ENCODE results near the gene FGD1. TPM values are rescaled to one million over a fixed set of nuclear protein-coding genes. Genes with fewer than 3 reads are reported as not detected.

The FGD1 gene
- total RNA-seq, 3 donors from 2014 or later = 2.6 to 3.7 (median 3.3) TPM

- H3K4me3 ChIP-seq = no peak overlapping the region
- intact Hi-C loops (cut with DNase I; ENCODE audit: low total_unique reads) = no loop called here
- H3K27me3 ChIP-seq = peaks cover 0 to 28% of the 10 kb centered on the region in 2 donors
- no peak overlapping the region for H3K27ac ChIP-seq
- no peaks in the 10 kb centered on the region for H3K9me3 ChIP-seq
- no peak for TF ChIP-seq CTCF (IDR thresholded peaks at IDR 0.05)
- no peak for TF ChIP-seq POLR2AphosphoS5 (IDR thresholded peaks at IDR 0.05)
- TF ChIP-seq POLR2A (IDR thresholded peaks at IDR 0.05) = no peak
- no peaks in the 10 kb centered on the region for H3K36me3 ChIP-seq
- DNase-seq (ENCODE audit: low spot score in 2 of 2) = no peak
- no peaks in the 10 kb centered on the region for H3K4me1 ChIP-seq
Measured at GRCh38 chrX:54415534-54416350, 80.3 kb downstream of the FGD1 start.

- TF ChIP-seq CTCF (IDR thresholded peaks at IDR 0.05) = no peak
- no peak for TF ChIP-seq POLR2A (IDR thresholded peaks at IDR 0.05)
- no peak for TF ChIP-seq POLR2AphosphoS5 (IDR thresholded peaks at IDR 0.05)
- intact Hi-C loops (cut with DNase I; ENCODE audit: low total_unique reads) = no loop called here
- Histone ChIP-seq H3K27me3 (peaks cover 0 to 28% of the 10 kb centered on the region in 2 donors), H3K4me3 (no peak overlapping the region), H3K36me3 (no peaks in the 10 kb centered on the region), H3K9me3 (no peaks in the 10 kb centered on the region), H3K4me1 (no peaks in the 10 kb centered on the region), H3K27ac (no peak overlapping the region)
- DNase-seq (ENCODE audit: low spot score in 2 of 2) = no peak
Measured at GRCh38 chrX:54413753-54414152, 82.3 kb downstream of the FGD1 start.

- Histone ChIP-seq H3K36me3 (no peaks in the 10 kb centered on the region), H3K4me3 (no peak overlapping the region), H3K4me1 (no peaks in the 10 kb centered on the region), H3K27ac (no peak overlapping the region), H3K27me3 (peaks cover 0 to 31% of the 10 kb centered on the region in 2 donors), H3K9me3 (no peaks in the 10 kb centered on the region)
- TF ChIP-seq POLR2AphosphoS5 (IDR thresholded peaks at IDR 0.05) = no peak
- DNase-seq (ENCODE audit: low spot score in 2 of 2) = no peak
- intact Hi-C loops (cut with DNase I; ENCODE audit: low total_unique reads) = no loop called here
Measured at GRCh38 chrX:54411732-54412131, 84.3 kb downstream of the FGD1 start.

- Histone ChIP-seq H3K4me3 (no peak overlapping the region), H3K36me3 (no peaks in the 10 kb centered on the region), H3K9me3 (no peaks in the 10 kb centered on the region), H3K27me3 (peaks cover 0 to 22% of the 10 kb centered on the region in 2 donors), H3K4me1 (no peaks in the 10 kb centered on the region), H3K27ac (no peak overlapping the region)
- no peak for TF ChIP-seq CTCF (IDR thresholded peaks at IDR 0.05)
- no peak for TF ChIP-seq POLR2A (IDR thresholded peaks at IDR 0.05)
- TF ChIP-seq POLR2AphosphoS5 (IDR thresholded peaks at IDR 0.05) = no peak
- intact Hi-C loops (cut with DNase I; ENCODE audit: low total_unique reads) = no loop called here
- DNase-seq (ENCODE audit: low spot score in 2 of 2) = no peak
Measured at GRCh38 chrX:54407266-54407665, 88.8 kb downstream of the FGD1 start.

- Histone ChIP-seq H3K4me1 (no peaks in the 10 kb centered on the region), H3K27ac (peak overlapping the region in 1 of 2 donors; percentile 38), H3K9me3 (no peaks in the 10 kb centered on the region), H3K36me3 (no peaks in the 10 kb centered on the region), H3K27me3 (peaks cover 0 to 4% of the 10 kb centered on the region in 2 donors), H3K4me3 (no peak overlapping the region)
- intact Hi-C loops (cut with DNase I; ENCODE audit: low total_unique reads) = no loop called here
- peak in 1 of 2 donors; percentile 43 for DNase-seq (ENCODE audit: low spot score in 2 of 2)
- TF ChIP-seq CTCF (IDR thresholded peaks at IDR 0.05) = no peak
Measured at GRCh38 chrX:54397113-54397512, 98.9 kb downstream of the FGD1 start.

Other genes with a start within 250 kb of the FGD1 start
- gene WNK3, start 138.2 kb downstream of the FGD1 start, total RNA-seq = 1 to 10 TPM; 1.3 to 5.4 (median 3.3) TPM
- gene TSR2, start 55.8 kb downstream of the FGD1 start, total RNA-seq = 10 to 100 TPM; 20.1 to 23.3 (median 21.9) TPM
- gene GNL3L, start 34.0 kb upstream of the FGD1 start, total RNA-seq = 10 to 100 TPM; 21.6 to 35.4 (median 26.5) TPM